Panc1 (cell line): Measurements from ENCODE around the gene MPDU1.

Experiments used
- TCF7L2 ChIP-seq: IDR thresholded peaks from 2 replicates; pipeline ENCODE4 v1.6.1; 2011; ENCODE audit warnings: mild to moderate bottlenecking, low read depth, low read length, inconsistent platforms
- TF ChIP-seq, protein P1 (sequence below): fragments of 450-650 bp; IDR thresholded peaks from 2 replicates; pipeline ENCODE4 v1.5.1; 2017; ENCODE audit warnings: mild to moderate bottlenecking

DNA sequence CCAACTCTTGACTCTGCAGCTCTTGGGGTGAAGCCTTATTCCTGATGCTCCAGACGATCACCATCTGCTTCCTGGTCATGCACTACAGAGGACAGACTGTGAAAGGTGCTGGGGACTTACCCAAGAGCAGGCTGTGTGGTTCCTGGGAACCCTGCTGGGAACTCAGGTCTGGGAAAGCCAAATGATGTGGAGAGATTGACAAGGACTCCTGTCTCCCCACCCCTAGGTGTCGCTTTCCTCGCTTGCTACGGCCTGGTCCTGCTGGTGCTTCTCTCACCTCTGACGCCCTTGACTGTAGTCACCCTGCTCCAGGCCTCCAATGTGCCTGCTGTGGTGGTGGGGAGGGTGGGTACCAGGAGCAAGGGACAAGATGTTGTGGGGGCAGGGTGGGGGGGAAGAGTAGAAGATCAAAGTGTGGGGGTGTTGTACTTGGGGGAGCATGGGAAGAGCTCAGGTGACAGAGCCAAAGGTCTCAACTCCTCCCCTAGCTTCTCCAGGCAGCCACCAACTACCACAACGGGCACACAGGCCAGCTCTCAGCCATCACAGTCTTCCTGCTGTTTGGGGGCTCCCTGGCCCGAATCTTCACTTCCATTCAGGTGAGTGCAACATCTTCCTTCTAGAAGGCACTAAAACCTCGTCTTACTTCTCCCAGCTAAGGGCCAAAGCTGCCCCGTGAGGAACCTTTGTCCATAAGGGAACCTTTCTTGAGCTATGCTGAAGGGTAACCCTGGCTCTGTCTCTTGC is 3.2 kb downstream of the MPDU1 start:
- no peak for TF ChIP-seq TCF7L2
- TF ChIP-seq, protein P1, sequence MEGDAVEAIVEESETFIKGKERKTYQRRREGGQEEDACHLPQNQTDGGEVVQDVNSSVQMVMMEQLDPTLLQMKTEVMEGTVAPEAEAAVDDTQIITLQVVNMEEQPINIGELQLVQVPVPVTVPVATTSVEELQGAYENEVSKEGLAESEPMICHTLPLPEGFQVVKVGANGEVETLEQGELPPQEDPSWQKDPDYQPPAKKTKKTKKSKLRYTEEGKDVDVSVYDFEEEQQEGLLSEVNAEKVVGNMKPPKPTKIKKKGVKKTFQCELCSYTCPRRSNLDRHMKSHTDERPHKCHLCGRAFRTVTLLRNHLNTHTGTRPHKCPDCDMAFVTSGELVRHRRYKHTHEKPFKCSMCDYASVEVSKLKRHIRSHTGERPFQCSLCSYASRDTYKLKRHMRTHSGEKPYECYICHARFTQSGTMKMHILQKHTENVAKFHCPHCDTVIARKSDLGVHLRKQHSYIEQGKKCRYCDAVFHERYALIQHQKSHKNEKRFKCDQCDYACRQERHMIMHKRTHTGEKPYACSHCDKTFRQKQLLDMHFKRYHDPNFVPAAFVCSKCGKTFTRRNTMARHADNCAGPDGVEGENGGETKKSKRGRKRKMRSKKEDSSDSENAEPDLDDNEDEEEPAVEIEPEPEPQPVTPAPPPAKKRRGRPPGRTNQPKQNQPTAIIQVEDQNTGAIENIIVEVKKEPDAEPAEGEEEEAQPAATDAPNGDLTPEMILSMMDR: peak; percentile 85
